ENCODE data around the gene ATP2A2.
"Not testable (repeated sequence)": the region's sequence is repeated elsewhere in the genome, so short reads cannot be mapped to it uniquely, and the experiment has no call there.

The ATP2A2 gene

GRCh38 chr12:110373425-110373824 lies 92.4 kb downstream of the ATP2A2 start:
- Histone ChIP-seq H3K4me3 (ENCODE audit: low read depth, low read length) (no peak overlapping the region), H2AFZ (ENCODE audit: insufficient read depth, low read length, poor library complexity) (no peak overlapping the region), H3K79me1 (ENCODE audit: low read length) (no peaks in the 10 kb centered on the region), H4K12ac (ENCODE audit: low read depth, low read length) (no peak overlapping the region), H3K9ac (ENCODE audit: low read length) (no peak overlapping the region), H4K8ac (ENCODE audit: low read depth, low read length) (no peak overlapping the region), H3K27ac (ENCODE audit: low read depth, low read length) (no peak overlapping the region), H3K4me1 (ENCODE audit: control insufficient read depth in 1 of 2, insufficient read depth in 2 of 2, low read length in 2 of 2) (no peaks in the 10 kb centered on the region), H4K91ac (ENCODE audit: low read depth, low read length) (no peak overlapping the region), H3K14ac (ENCODE audit: low read length) (no peak overlapping the region), H3K36me3 (ENCODE audit: control insufficient read depth in 1 of 2, insufficient read depth in 2 of 2, low read length in 2 of 2) (peaks cover 45 to 66% of the 10 kb centered on the region in 2 experiments), H2AK5ac (ENCODE audit: low read length) (no peak overlapping the region), H3K79me2 (ENCODE audit: control insufficient read depth, insufficient read depth, low read length, poor library complexity) (no peaks in the 10 kb centered on the region), H2BK5ac (ENCODE audit: low read depth, low read length, poor library complexity) (no peak overlapping the region), H3K4me2 (ENCODE audit: low read length) (no peak overlapping the region), H2BK120ac (ENCODE audit: insufficient read depth, low read length, poor library complexity) (no peak overlapping the region), H3K9me3 (ENCODE audit: insufficient read depth, low read depth, low read length) (no peaks in the 10 kb centered on the region), H3K27me3 (ENCODE audit: insufficient read depth, low read length) (no peaks in the 10 kb centered on the region), H3K23ac (ENCODE audit: low read length) (no peak overlapping the region), H3K18ac (ENCODE audit: low read length) (no peak overlapping the region), H2BK12ac (ENCODE audit: low read length) (no peak overlapping the region), H3K4ac (ENCODE audit: low read depth, low read length) (no peak overlapping the region)
- no CpG with 5 or more reads among the region's 2 CpGs for WGBS (ENCODE audit: extremely low coverage, insufficient coverage, insufficient read length)
- no peak for DNase-seq

GRCh38 chr12:110373962-110374611 lies 93.0 kb downstream of the ATP2A2 start:
- no CpG with 5 or more reads among the region's 13 CpGs for WGBS (ENCODE audit: extremely low coverage, insufficient coverage, insufficient read length)
- Histone ChIP-seq H4K12ac (ENCODE audit: low read depth, low read length) (no peak overlapping the region), H2BK120ac (ENCODE audit: insufficient read depth, low read length, poor library complexity) (no peak overlapping the region)

GRCh38 chr12:110378131-110378790 lies 97.2 kb downstream of the ATP2A2 start:
- H3K27ac ChIP-seq (ENCODE audit: low read depth, low read length); H4K12ac ChIP-seq (ENCODE audit: low read depth, low read length); H3K4me3 ChIP-seq (ENCODE audit: low read depth, low read length); H4K91ac ChIP-seq (ENCODE audit: low read depth, low read length); H3K4ac ChIP-seq (ENCODE audit: low read depth, low read length); H3K4me2 ChIP-seq (ENCODE audit: low read length); H3K9ac ChIP-seq (ENCODE audit: low read length); H3K79me2 ChIP-seq (ENCODE audit: control insufficient read depth, insufficient read depth, low read length, poor library complexity); H3K27me3 ChIP-seq (ENCODE audit: insufficient read depth, low read length); H2BK5ac ChIP-seq (ENCODE audit: low read depth, low read length, poor library complexity); H3K14ac ChIP-seq (ENCODE audit: low read length); H2AFZ ChIP-seq (ENCODE audit: insufficient read depth, low read length, poor library complexity); H2BK12ac ChIP-seq (ENCODE audit: low read length); H4K8ac ChIP-seq (ENCODE audit: low read depth, low read length); H3K18ac ChIP-seq (ENCODE audit: low read length); H3K9me3 ChIP-seq (ENCODE audit: insufficient read depth, low read depth, low read length); H2AK5ac ChIP-seq (ENCODE audit: low read length); H2BK120ac ChIP-seq (ENCODE audit: insufficient read depth, low read length, poor library complexity); H3K23ac ChIP-seq (ENCODE audit: low read length); H3K79me1 ChIP-seq (ENCODE audit: low read length); DNase-seq; H3K4me1 ChIP-seq (ENCODE audit: control insufficient read depth in 1 of 2, insufficient read depth in 2 of 2, low read length in 2 of 2): not testable (repeated sequence)
- WGBS (ENCODE audit: extremely low coverage, insufficient coverage, insufficient read length): no CpG with 5 or more reads among the region's 17 CpGs
- peaks cover 38 to 68% of the 10 kb centered on the region in 2 experiments for H3K36me3 ChIP-seq (ENCODE audit: control insufficient read depth in 1 of 2, insufficient read depth in 2 of 2, low read length in 2 of 2)

More at GRCh38 chr12:110373962-110374611, 93.0 kb downstream of the ATP2A2 start:
- Histone ChIP-seq H3K14ac (ENCODE audit: low read length) (no peak overlapping the region), H4K8ac (ENCODE audit: low read depth, low read length) (no peak overlapping the region), H3K79me1 (ENCODE audit: low read length) (no peaks in the 10 kb centered on the region), H3K9me3 (ENCODE audit: insufficient read depth, low read depth, low read length) (no peaks in the 10 kb centered on the region), H3K27me3 (ENCODE audit: insufficient read depth, low read length) (no peaks in the 10 kb centered on the region), H2AFZ (ENCODE audit: insufficient read depth, low read length, poor library complexity) (no peak overlapping the region), H3K18ac (ENCODE audit: low read length) (no peak overlapping the region), H3K4me1 (ENCODE audit: control insufficient read depth in 1 of 2, insufficient read depth in 2 of 2, low read length in 2 of 2) (no peaks in the 10 kb centered on the region), H2BK12ac (ENCODE audit: low read length) (no peak overlapping the region), H3K4me3 (ENCODE audit: low read depth, low read length) (no peak overlapping the region), H4K91ac (ENCODE audit: low read depth, low read length) (no peak overlapping the region), H3K36me3 (ENCODE audit: control insufficient read depth in 1 of 2, insufficient read depth in 2 of 2, low read length in 2 of 2) (peaks cover 49 to 70% of the 10 kb centered on the region in 2 experiments), H3K9ac (ENCODE audit: low read length) (no peak overlapping the region), H3K27ac (ENCODE audit: low read depth, low read length) (no peak overlapping the region), H3K23ac (ENCODE audit: low read length) (no peak overlapping the region), H2AK5ac (ENCODE audit: low read length) (no peak overlapping the region), H3K4ac (ENCODE audit: low read depth, low read length) (no peak overlapping the region), H3K79me2 (ENCODE audit: control insufficient read depth, insufficient read depth, low read length, poor library complexity) (no peaks in the 10 kb centered on the region), H3K4me2 (ENCODE audit: low read length) (no peak overlapping the region), H2BK5ac (ENCODE audit: low read depth, low read length, poor library complexity) (no peak overlapping the region)
- no peak for DNase-seq

- no peak overlapping the region for H2BK120ac ChIP-seq (ENCODE audit: insufficient read depth, low read length, poor library complexity)
- no peak overlapping the region for H3K23ac ChIP-seq (ENCODE audit: low read length)
- no peak overlapping the region for H2BK12ac ChIP-seq (ENCODE audit: low read length)
- no peak overlapping the region for H4K8ac ChIP-seq (ENCODE audit: low read depth, low read length)
- H3K27me3 ChIP-seq (ENCODE audit: insufficient read depth, low read length): no peaks in the 10 kb centered on the region
- H2AK5ac ChIP-seq (ENCODE audit: low read length): no peak overlapping the region
- H2BK5ac ChIP-seq (ENCODE audit: low read depth, low read length, poor library complexity): no peak overlapping the region
- no peaks in the 10 kb centered on the region for H3K4me1 ChIP-seq (ENCODE audit: control insufficient read depth in 1 of 2, insufficient read depth in 2 of 2, low read length in 2 of 2)
- no CpG with 5 or more reads among the region's 3 CpGs for WGBS (ENCODE audit: extremely low coverage, insufficient coverage, insufficient read length)
- H3K18ac ChIP-seq (ENCODE audit: low read length): no peak overlapping the region
- H3K36me3 ChIP-seq (ENCODE audit: control insufficient read depth in 1 of 2, insufficient read depth in 2 of 2, low read length in 2 of 2): peaks cover 36 to 63% of the 10 kb centered on the region in 2 experiments
- no peaks in the 10 kb centered on the region for H3K9me3 ChIP-seq (ENCODE audit: insufficient read depth, low read depth, low read length)
- no peak overlapping the region for H3K14ac ChIP-seq (ENCODE audit: low read length)
- no peaks in the 10 kb centered on the region for H3K79me1 ChIP-seq (ENCODE audit: low read length)
- no peak overlapping the region for H3K9ac ChIP-seq (ENCODE audit: low read length)
- DNase-seq: no peak
- H3K27ac ChIP-seq (ENCODE audit: low read depth, low read length): no peak overlapping the region
- H3K79me2 ChIP-seq (ENCODE audit: control insufficient read depth, insufficient read depth, low read length, poor library complexity): no peaks in the 10 kb centered on the region
- no peak overlapping the region for H2AFZ ChIP-seq (ENCODE audit: insufficient read depth, low read length, poor library complexity)
- no peak overlapping the region for H4K12ac ChIP-seq (ENCODE audit: low read depth, low read length)
- no peak overlapping the region for H4K91ac ChIP-seq (ENCODE audit: low read depth, low read length)
- H3K4me2 ChIP-seq (ENCODE audit: low read length): no peak overlapping the region
- no peak overlapping the region for H3K4ac ChIP-seq (ENCODE audit: low read depth, low read length)
- H3K4me3 ChIP-seq (ENCODE audit: low read depth, low read length): no peak overlapping the region
Observed at GRCh38 chr12:110379197-110379596, 98.2 kb downstream of the ATP2A2 start.

All from trophoblast cell (in vitro differentiated cells and primary cell).